ENCODE results near the gene NECAB3.

Gene NECAB3

GRCh38 chr20:33696448-33696847 lies 22.2 kb upstream of the NECAB3 start:
- no peak for DNase-seq

- DNase-seq, result no peak
Observed at GRCh38 chr20:33694639-33695012, 20.4 kb upstream of the NECAB3 start.

DNA sequence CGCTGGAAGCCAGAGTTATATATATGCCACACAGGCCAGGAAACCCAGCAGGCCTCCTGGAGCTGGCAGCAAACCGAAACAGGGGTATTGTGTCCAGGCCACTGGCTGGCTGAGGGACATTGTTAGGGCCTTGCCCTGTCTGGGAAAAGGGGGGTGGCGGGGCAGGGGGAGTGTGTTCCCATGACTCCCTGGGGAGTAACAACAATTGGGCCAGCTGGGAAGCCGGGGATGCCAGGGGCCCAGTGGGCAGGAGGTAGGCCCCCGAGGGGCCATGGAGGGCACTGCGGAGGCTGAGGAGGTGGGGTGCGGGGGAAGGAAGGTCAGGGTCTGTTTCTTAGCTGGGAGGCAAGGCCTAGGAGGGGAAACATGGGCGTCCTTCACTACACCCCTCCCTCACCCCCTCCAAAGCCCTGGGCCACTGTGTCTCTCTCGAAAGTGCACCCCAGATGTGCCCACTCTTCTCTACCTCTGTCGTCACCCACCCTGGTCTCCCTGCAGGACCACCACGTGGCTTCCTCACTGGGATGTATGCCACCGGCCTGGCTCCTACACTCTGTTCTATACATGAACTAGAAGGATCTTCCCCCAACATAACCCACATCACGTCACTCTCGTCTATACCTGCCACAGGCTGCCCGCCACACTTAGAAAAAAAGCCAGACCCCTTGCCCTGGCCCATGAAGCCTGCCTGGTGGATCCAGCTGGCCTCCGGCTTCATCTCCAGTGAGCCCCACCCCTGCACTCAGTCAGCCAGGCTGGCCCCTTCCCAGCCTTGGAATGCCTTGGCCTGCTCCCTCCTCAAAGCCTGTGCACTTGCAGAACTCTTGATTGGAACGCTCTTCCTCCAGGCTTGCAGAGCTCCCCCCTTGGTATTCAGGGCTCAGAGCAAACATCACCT lies 19.8 kb upstream of the NECAB3 start:
- no peak for DNase-seq

- no peak for DNase-seq
Observed at GRCh38 chr20:33693289-33693688, 19.1 kb upstream of the NECAB3 start.

DNA sequence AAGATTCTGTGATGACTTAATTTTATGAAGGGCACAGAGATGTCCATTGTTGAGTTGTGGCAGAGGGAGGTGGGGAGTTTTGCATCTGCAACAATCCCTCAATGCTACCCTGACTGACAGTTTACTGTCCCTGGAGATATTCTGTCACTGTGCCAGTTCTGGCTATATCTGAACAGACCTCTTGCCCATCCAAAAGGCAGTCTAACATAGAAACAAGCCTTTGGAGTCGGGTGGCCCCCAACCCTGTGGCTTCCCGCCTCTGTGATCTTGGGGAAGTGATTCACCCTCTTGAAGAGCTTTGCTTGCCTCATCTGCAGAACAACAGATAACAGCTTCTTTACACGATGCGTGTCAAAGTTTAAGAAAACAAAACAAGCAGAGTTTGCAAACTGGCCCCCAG lies 15.7 kb upstream of the NECAB3 start:
- peak; percentile 78 for DNase-seq

DNA sequence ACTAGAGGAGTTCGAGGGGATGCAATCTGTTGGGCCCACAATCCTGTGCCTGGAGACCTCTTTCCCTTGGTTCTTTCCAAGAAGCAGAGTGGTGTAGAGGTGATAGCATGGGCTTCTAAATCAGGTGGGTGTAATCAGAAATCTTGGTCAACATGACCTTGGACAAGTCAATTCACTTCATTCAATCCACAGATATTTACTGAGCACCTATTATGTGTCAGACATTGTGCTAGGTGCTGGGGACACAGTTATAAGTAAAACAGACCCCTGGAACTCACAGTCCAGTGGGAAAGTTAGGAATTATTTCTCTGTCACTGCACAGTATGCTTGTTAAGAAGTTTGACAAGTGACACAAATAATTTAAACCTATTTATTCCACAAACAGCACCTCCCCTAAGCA lies 15.3 kb upstream of the NECAB3 start:
- no peak for DNase-seq

GRCh38 chr20:33688938-33689424 lies 14.8 kb upstream of the NECAB3 start:
- no peak for DNase-seq

DNA sequence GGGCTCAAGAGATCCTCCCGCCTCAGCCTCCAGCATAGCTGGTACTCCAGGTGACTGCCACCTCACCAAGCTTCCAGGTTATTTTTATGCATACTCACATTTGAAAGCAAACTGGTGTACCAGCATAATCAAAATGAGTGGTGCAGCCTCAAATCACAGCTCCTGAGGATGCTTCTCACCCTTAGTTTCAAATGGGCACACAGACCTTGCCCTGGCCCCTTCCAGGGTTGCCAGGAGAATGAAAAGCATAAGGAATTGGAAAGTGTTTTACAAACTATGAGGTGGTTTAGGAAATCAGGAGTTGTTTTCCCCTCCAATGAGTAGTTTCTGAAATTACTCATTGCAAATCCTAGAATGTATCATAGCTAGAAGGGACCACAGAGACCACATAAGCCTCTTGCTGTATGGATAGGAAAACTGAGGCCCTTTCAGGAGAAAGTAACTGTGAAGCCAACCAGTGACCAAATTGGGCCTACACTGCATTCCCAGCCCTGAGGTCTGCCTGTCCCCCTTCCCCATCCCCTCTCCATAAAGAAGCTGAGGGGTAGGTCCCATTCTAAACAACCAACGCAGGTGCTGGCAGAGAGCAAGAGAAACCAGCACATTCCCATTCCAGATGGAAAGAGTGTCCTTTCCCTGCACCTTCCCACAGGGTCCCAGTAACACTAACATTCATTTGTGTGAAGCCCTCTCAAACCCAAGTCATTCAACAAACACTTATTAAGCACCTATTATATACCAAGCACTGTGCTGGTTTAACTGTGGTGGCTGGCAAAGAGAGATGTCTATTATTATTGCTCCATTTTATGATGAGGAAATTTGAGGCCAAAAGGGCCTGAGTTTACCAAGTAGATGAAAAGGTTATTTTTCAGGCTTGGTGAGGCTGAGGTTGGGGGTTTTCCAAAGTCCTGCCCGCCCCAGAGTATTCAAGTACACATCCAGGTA lies 14.0 kb upstream of the NECAB3 start:
- no peak for DNase-seq

- DNase-seq, result no peak
Observed at GRCh38 chr20:33687370-33687915, 13.2 kb upstream of the NECAB3 start.

DNA sequence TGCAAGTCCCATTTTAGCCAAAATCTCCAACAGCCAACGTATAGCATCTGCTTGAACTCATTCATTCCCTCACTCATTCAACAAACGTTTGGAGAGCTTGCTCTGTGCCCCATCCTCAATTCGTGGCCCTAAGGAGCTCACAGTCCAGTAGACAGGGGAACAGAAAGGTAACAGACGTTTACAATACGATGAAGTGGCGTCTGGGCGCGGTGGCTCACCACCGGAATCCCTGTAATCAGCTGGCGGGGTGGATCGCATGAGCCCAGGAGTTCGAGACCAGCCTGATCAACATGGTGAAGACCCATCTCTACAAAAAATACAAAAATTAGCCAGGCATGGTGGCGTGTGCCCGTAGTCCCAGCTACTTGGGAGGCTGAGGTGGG lies 12.7 kb upstream of the NECAB3 start:
- DNase-seq, result no peak

DNA sequence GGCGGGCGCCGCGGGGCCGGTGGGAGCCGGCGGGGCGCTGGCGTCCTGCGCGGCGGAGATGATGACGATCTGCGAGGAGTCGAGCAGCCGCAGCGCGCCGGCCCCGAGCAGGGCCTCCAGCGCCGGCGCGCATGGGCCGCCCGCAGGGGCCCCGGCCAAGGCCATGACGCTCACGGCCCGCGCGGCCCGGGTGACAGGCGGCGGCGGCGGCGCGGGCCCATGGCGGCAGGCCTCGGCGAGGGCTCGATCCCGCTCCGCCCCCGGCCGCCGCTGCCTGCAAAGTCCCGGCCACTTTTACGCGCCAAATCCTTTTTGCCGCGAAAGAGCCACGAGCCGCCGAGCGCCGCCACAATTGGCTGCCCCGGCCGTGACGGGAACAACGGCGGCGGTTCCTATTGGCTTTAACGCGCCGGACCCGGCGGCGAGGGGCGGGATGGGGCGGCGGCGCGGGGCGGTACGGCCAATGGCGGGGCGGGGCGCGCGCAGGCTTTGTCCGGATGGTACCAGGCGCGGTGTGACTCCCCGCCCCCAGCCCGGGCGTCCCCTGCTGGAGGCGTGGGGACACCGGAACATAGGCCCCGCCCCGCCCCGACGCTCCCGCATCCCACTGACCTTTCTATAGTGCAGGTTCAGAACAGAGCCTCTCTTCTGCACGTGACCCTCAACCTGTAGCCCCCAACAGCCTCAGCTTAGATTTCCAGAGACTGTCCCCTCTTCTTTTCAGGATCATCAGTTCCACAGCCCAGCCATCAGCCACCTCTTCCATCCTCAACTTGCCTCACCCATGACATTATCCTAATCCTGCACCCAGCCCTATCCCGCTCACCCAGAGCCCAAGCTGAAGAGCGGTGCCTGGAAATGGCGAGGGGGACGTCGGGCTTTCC lies 12.1 kb upstream of the NECAB3 start, which contains the start of gene E2F1:
TSS of gene E2F1 (minus strand) at position 286 of the 884 bp plus-strand sequence. CDS start at position 165, 121 bp downstream.
- DNase-seq, result peak; percentile 98

GRCh38 chr20:33685328-33686099 lies 11.3 kb upstream of the NECAB3 start:
- DNase-seq, result peak; percentile 85

DNA sequence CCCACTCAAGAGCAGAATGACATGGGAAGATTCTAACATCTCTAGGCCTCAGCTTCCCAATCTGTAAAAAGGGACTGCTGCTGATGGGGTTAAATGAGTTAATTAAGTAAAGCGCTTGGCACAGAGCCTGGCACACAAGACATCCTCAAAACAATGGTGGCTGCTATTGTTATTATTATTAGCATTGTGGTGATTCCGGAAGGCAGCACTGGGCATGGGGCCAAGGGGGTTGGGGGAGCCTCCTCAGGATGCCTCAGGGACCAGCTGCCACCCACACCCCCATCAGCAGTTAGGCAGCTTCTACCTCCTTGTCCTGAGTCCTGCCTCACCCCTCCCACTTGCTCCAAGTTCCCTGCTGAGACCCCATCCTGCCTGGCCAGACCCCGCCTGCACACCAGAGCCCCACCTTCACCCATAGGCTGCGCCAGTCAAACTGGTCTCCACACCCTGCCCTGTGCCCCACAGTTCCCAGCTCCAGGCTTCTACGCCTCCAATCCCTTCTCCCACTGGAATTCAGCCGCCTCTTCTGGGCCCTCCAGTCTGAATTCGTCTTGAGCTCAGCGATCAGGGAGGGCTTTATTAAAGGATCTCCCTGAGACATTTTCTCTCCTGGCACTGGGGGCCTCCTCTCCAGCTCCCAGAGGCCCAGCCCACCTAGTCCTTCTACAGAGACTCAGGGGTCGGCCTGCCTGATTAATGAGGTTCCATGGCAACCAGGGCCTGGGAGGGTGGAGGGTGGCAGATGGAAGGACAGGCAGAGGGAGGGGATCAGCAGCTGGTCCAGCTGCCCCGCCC lies 10.5 kb upstream of the NECAB3 start:
- no peak for DNase-seq

DNA sequence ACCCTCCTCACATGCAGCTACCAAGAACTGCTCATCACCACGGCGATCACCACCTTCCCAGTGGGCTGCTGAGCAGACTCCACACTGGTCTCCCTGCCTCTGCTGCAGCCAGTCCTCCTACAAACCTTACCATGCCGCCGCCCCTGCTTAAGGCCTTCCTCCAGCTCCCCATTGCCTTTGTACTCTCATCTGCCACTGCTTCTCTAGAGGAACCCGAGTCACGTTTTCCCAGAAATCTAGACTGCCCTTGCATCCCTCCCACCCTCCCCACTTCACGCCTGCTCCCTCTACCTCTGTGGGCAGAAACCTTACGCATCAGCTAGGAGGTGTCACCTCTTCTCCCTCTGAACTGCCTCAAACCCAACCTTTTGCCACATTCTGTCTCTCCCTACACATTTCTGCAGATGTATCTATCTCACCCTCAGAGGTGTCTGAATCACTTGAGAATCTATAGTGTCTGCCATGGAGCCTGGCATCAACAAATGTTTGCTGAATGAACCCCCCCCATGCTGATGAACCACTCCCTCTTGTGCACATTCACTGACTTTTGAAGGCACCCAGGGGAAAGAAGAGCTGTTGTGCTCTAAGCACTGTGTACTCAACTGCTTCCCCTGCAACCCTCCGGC lies 7.6 kb upstream of the NECAB3 start:
- no peak for DNase-seq

- DNase-seq, result no peak
Observed at GRCh38 chr20:33681288-33681687, 7.1 kb upstream of the NECAB3 start.

GRCh38 chr20:33680686-33681085 lies 6.5 kb upstream of the NECAB3 start:
- DNase-seq, result no peak

GRCh38 chr20:33679758-33680485 lies 5.7 kb upstream of the NECAB3 start:
- peak; percentile 69 for DNase-seq

DNA sequence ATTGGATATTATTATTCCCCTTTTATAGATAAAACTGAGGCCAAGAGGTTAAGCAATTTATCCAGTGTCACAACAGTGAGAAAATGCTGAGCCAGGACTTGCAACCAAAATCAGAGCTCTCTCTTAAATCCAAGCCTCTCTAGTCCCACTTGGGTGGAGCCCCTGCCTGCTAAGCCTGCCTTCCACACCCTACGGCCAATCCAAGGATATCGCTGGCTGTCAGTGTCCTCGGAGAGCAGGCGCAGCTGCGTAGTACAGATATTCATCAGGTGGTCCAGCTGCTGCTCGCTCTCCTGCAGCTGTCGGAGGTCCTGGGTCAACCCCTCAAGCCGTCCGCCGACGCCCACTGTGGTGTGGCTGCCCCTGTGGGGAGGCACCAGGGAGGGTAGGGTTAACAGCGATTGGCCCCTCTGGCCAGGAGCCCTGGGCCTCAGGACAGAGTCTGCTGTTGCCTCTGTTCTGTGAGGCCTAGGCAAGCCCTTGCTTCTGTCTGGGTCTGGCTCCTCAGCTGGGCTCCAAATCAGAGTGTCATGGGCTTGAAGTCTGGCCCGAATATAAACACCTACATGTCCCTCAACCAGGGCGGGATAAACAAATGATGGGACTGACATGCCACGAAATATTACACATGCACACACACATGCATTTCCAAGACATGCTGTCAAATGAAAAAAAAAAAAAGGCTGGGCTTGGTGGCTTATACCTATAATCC lies 3.9 kb upstream of the NECAB3 start:
- DNase-seq, result no peak
